Adrenal gland (tissue), 5 donors: ENCODE data around the gene SULF2.

Source experiments
- POLR2A ChIP-seq, 2 donors: fragments of 450-650 bp; IDR thresholded peaks; one replicate each; pipeline ENCODE4 v1.6.1; 2017; ENCODE audit warnings: antibody characterized with exemption in 2 of 2, mild to moderate bottlenecking in 2 of 2, moderate library complexity in 1 of 2
- TF ChIP-seq, protein P1 (sequence below), 6 experiments: fragments of 450-650 bp in 4 of 6; fragments of 200-600 bp in 2 of 6; sonication (generic) in 1 of 6; IDR thresholded peaks; 1 replicate in 5 of 6; 2 replicates in 1 of 6; pipeline versions ENCODE4 v1.5.1 to v1.8.0; 2016 to 2021; ENCODE audit warnings: antibody characterized with exemption in 6 of 6, mild to moderate bottlenecking in 2 of 6, moderate library complexity in 1 of 6
- donor health status: DM: no; HTN: no; CAD: no.

DNA sequence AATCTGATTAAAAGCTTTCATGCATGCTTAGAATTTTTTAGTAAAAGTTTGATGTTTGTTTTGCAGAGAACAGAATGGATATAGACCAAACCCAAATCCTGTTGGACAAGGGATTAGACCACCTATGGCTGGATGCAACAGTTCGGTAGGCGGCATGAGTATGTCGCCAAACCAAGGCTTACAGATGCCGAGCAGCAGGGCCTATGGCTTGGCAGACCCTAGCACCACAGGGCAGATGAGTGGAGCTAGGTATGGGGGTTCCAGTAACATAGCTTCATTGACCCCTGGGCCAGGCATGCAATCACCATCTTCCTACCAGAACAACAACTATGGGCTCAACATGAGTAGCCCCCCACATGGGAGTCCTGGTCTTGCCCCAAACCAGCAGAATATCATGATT lies 150.0 kb downstream of the SULF2 start:
- TF ChIP-seq, protein P1, sequence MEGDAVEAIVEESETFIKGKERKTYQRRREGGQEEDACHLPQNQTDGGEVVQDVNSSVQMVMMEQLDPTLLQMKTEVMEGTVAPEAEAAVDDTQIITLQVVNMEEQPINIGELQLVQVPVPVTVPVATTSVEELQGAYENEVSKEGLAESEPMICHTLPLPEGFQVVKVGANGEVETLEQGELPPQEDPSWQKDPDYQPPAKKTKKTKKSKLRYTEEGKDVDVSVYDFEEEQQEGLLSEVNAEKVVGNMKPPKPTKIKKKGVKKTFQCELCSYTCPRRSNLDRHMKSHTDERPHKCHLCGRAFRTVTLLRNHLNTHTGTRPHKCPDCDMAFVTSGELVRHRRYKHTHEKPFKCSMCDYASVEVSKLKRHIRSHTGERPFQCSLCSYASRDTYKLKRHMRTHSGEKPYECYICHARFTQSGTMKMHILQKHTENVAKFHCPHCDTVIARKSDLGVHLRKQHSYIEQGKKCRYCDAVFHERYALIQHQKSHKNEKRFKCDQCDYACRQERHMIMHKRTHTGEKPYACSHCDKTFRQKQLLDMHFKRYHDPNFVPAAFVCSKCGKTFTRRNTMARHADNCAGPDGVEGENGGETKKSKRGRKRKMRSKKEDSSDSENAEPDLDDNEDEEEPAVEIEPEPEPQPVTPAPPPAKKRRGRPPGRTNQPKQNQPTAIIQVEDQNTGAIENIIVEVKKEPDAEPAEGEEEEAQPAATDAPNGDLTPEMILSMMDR (IDR thresholded peaks at IDR 0.05), result no peak
- TF ChIP-seq POLR2A (IDR thresholded peaks at IDR 0.05), result no peak
